ENCODE measurements around the gene LAMA2.

- TF ChIP-seq ZNF274 (IDR thresholded peaks at IDR 0.05; ENCODE audit: low read depth, low read length) (no peak), YY1 (IDR thresholded peaks at IDR 0.05; ENCODE audit: insufficient read depth, insufficient read length) (no peak), SUZ12 (IDR thresholded peaks at IDR 0.05; ENCODE audit: extremely low read depth, insufficient read depth, insufficient read length) (no peak)
Observed at GRCh38 chr6:129135451-129135850, 252.5 kb downstream of the LAMA2 start.

Data from NT2/D1 (cell line).